H1 (cell line): Measurements from ENCODE around the gene KCNQ2. TPM values are rescaled to one million over a fixed set of nuclear protein-coding genes. Genes with fewer than 3 reads are reported as not detected.

Source experiments
- CTCF ChIA-PET: fragments of 300-600 bp; sonication (Branson Sonifier 250); formaldehyde crosslinking; loops from one replicate; lab custom pipeline; 2021; ENCODE audit not compliant: partially characterized antibody; lab: Charles Lee
- POLR2A ChIA-PET: fragments of 300-600 bp; sonication (Branson Sonifier 250); formaldehyde crosslinking; loops from one replicate; lab custom pipeline; 2021; ENCODE audit warnings: inconsistent platforms; ENCODE audit not compliant: partially characterized antibody; lab: Charles Lee
- DNase-seq, 2 experiments: peaks; one replicate each; pipeline versions ENCODE4 v3.0.0 to v3.0.0-alpha.2; 2010 to 2022; ENCODE audit warnings: low spot score in 2 of 2, low read depth in 1 of 2, mixed read lengths in 1 of 2
- FAIRE-seq: peaks from 2 replicates; lab custom pipeline; 2011; peaks lifted over from hg19 to GRCh38; lab: Jason Lieb, UNC
- H2AFZ ChIP-seq: 2 replicates; pipeline ENCODE4 v1.8.1; 2012; ENCODE audit warnings: low read length, inconsistent platforms
- H2AK5ac ChIP-seq: 2 replicates; pipeline ENCODE4 v1.6.1; 2013; ENCODE audit warnings: low read depth, low read length
- H2BK120ac ChIP-seq: replicated peaks from 2 replicates; pipeline ENCODE3; 2013; ENCODE audit warnings: low read depth, low read length, inconsistent platforms
- H2BK12ac ChIP-seq: 2 replicates; pipeline ENCODE4 v1.6.1; 2013; ENCODE audit warnings: low read depth, low read length
- H2BK15ac ChIP-seq: 2 replicates; pipeline ENCODE4 v1.6.1; 2013; ENCODE audit warnings: low read length
- H2BK20ac ChIP-seq: 2 replicates; pipeline ENCODE4 v1.6.1; 2013; ENCODE audit warnings: low read length
- H2BK5ac ChIP-seq: 2 replicates; pipeline ENCODE4 v1.6.1; 2013; ENCODE audit warnings: low read depth, low read length
- H3K14ac ChIP-seq: 2 replicates; pipeline ENCODE4 v1.6.1; 2013; ENCODE audit warnings: inconsistent platforms; ENCODE audit not compliant: insufficient read length
- H3K18ac ChIP-seq: 2 replicates; pipeline ENCODE4 v1.6.1; 2013; ENCODE audit warnings: low read length; ENCODE audit errors: extremely low read depth
- H3K23ac ChIP-seq: 2 replicates; pipeline ENCODE4 v1.6.1; 2013; ENCODE audit warnings: inconsistent platforms; ENCODE audit not compliant: insufficient read length
- H3K23me2 ChIP-seq: 2 replicates; pipeline ENCODE4 v1.6.1; 2013; ENCODE audit warnings: low read depth, low read length
- H3K27ac ChIP-seq: 2 replicates; pipeline ENCODE4 v1.6.1; 2011; ENCODE audit warnings: low read depth, low read length, inconsistent platforms
- H3K27me3 ChIP-seq, 4 experiments: replicated peaks in 1 of 4; 1 replicate in 1 of 4; 2 replicates in 3 of 4; pipeline versions ENCODE4 v1.6.1 to v1.8.1; 2011 to 2013; ENCODE audit warnings: low read length in 3 of 4, mild to moderate bottlenecking in 3 of 4, inconsistent platforms in 2 of 4, mixed read lengths in 2 of 4, moderate library complexity in 1 of 4; ENCODE audit not compliant: control insufficient read depth in 3 of 4, insufficient read depth in 3 of 4; ENCODE audit errors: extremely low read depth in 1 of 4
- H3K36me3 ChIP-seq, 4 experiments: 2 replicates each; pipeline versions ENCODE4 v1.6.1 to v1.8.1; 2011 to 2013; ENCODE audit warnings: mild to moderate bottlenecking in 4 of 4, low read length in 3 of 4, moderate library complexity in 2 of 4, control low read depth in 1 of 4, inconsistent platforms in 1 of 4; ENCODE audit not compliant: insufficient read depth in 4 of 4, control insufficient read depth in 2 of 4
- H3K4ac ChIP-seq: replicated peaks from 2 replicates; pipeline ENCODE3; 2013; ENCODE audit warnings: low read length, low read depth, mixed read lengths, inconsistent platforms; ENCODE audit not compliant: insufficient read length
- H3K4me1 ChIP-seq, 4 experiments: replicated peaks in 1 of 4; 1 replicate in 1 of 4; 2 replicates in 3 of 4; pipeline versions ENCODE4 v1.6.1 to v1.8.1; 2011 to 2013; ENCODE audit warnings: low read length in 3 of 4, inconsistent platforms in 2 of 4, mixed read lengths in 1 of 4; ENCODE audit not compliant: insufficient read depth in 4 of 4, control insufficient read depth in 3 of 4
- H3K4me2 ChIP-seq, 2 experiments: 2 replicates each; pipeline versions ENCODE4 v1.6.1 to v1.8.1; 2011 to 2013; ENCODE audit warnings: low read depth in 2 of 2, low read length in 2 of 2, control low read depth in 1 of 2, inconsistent platforms in 1 of 2, mild to moderate bottlenecking in 1 of 2; ENCODE audit not compliant: insufficient read depth in 1 of 2
- H3K4me3 ChIP-seq, 4 experiments: fragments of 200-600, 300-600 bp in 1 of 4; sonication (generic), shearing (Covaris generic), sonication (Bioruptor Twin) in 1 of 4; 2 replicates each; pipeline versions ENCODE4 v1.5.1 to v1.8.1; 2011 to 2016; ENCODE audit warnings: low read length in 4 of 4, low read depth in 3 of 4, control low read depth in 2 of 4, inconsistent platforms in 2 of 4, mild to moderate bottlenecking in 2 of 4, mixed read lengths in 1 of 4, moderate library complexity in 1 of 4; ENCODE audit not compliant: insufficient read depth in 2 of 4; ENCODE audit errors: extremely low read depth in 1 of 4
- H3K56ac ChIP-seq: replicated peaks from 2 replicates; pipeline ENCODE3; 2013; ENCODE audit warnings: low read depth, mild to moderate bottlenecking, mixed read lengths, low read length, inconsistent platforms; ENCODE audit not compliant: insufficient read length
- H3K79me1 ChIP-seq: 2 replicates; pipeline ENCODE4 v1.6.1; 2013; ENCODE audit warnings: low read depth, low read length, control low read depth
- H3K79me2 ChIP-seq, 2 experiments: 2 replicates each; pipeline versions ENCODE4 v1.6.1 to v1.8.1; 2012 to 2013; ENCODE audit warnings: low read length in 2 of 2, mild to moderate bottlenecking in 2 of 2, inconsistent platforms in 1 of 2; ENCODE audit not compliant: insufficient read depth in 2 of 2, control insufficient read depth in 1 of 2
- H3K9ac ChIP-seq, 4 experiments: replicated peaks in 1 of 4; 1 replicate in 1 of 4; 2 replicates in 3 of 4; pipeline versions ENCODE4 v1.6.1 to v1.8.1; 2011 to 2013; ENCODE audit warnings: low read depth in 3 of 4, low read length in 3 of 4, control low read depth in 2 of 4, mild to moderate bottlenecking in 2 of 4, moderate library complexity in 2 of 4, inconsistent platforms in 1 of 4; ENCODE audit errors: extremely low read depth in 1 of 4
- H3K9me3 ChIP-seq, 2 experiments: 2 replicates each; pipeline versions ENCODE4 v1.6.1 to v1.8.1; 2012 to 2013; ENCODE audit warnings: mild to moderate bottlenecking in 2 of 2, moderate library complexity in 2 of 2, control low read depth in 1 of 2, inconsistent platforms in 1 of 2, low read depth in 1 of 2, low read length in 1 of 2, mixed read lengths in 1 of 2; ENCODE audit not compliant: insufficient read depth in 2 of 2
- H4K20me1 ChIP-seq, 2 experiments: replicated peaks in 1 of 2; 2 replicates each; pipeline versions ENCODE3 to v1.8.1; 2011 to 2013; ENCODE audit warnings: inconsistent platforms in 2 of 2, low read length in 2 of 2, mild to moderate bottlenecking in 1 of 2; ENCODE audit not compliant: insufficient read depth in 2 of 2, control insufficient read depth in 1 of 2
- H4K5ac ChIP-seq: 2 replicates; pipeline ENCODE4 v1.6.1; 2013; ENCODE audit warnings: low read length, low read depth, mixed read lengths, inconsistent platforms; ENCODE audit not compliant: insufficient read length
- H4K8ac ChIP-seq: 2 replicates; pipeline ENCODE4 v1.8.0; 2013; ENCODE audit warnings: mild to moderate bottlenecking, moderate library complexity, low read length, inconsistent platforms; ENCODE audit not compliant: insufficient read depth; ENCODE audit errors: extremely low read depth
- H4K91ac ChIP-seq: replicated peaks from 2 replicates; pipeline ENCODE3; 2013; ENCODE audit warnings: low read length, mixed read lengths, inconsistent platforms; ENCODE audit not compliant: insufficient read length
- CHD1 ChIP-seq: IDR thresholded peaks from 2 replicates; pipeline ENCODE4 v1.6.1; 2012; ENCODE audit warnings: low read depth, low read length, improper control_type of control experiment
- EGR1 ChIP-seq: IDR thresholded peaks from 2 replicates; pipeline ENCODE4 v1.6.1; 2011; ENCODE audit warnings: low read depth, low read length, borderline replicate concordance
- HDAC6 ChIP-seq: IDR thresholded peaks from one replicate; pipeline ENCODE4 v1.7.1; 2012; ENCODE audit warnings: low read depth, mild to moderate bottlenecking, inconsistent platforms, low read length, moderate library complexity
- JUN ChIP-seq: IDR thresholded peaks from 2 replicates; pipeline ENCODE4 v1.6.1; 2011; ENCODE audit warnings: low read depth, mild to moderate bottlenecking, improper control_type of control experiment, low read length
- PHF8 ChIP-seq: fragments of 200-600 bp; sonication (generic); conservative IDR thresholded peaks from 2 replicates; pipeline ENCODE4 v1.7.1; 2012; ENCODE audit warnings: low read depth, mild to moderate bottlenecking, inconsistent platforms, low read length, moderate library complexity
- POLR2AphosphoS5 ChIP-seq: IDR thresholded peaks from 2 replicates; pipeline ENCODE4 v1.6.1; 2011; ENCODE audit warnings: low read depth, low read length
- TAF7 ChIP-seq: optimal IDR thresholded peaks from 2 replicates; pipeline ENCODE3; 2011; ENCODE audit warnings: low read depth, mild to moderate bottlenecking, inconsistent platforms, low read length, moderate library complexity, borderline replicate concordance
- TCF12 ChIP-seq: IDR thresholded peaks from 2 replicates; pipeline ENCODE4 v1.6.1; 2011; ENCODE audit warnings: low read depth, mild to moderate bottlenecking, low read length
- WGBS, 2 experiments: shearing (Covaris generic) in 1 of 2; methylation state at CpG; one replicate each; pipeline versions ENCODE4 v1.1.6 to v1.1.7; 2013 to 2015; ENCODE audit warnings: low lambda C conversion rate in 2 of 2, mixed read lengths in 2 of 2, inconsistent platforms in 1 of 2, low coverage in 1 of 2, missing lambda C conversion rate in 1 of 2; ENCODE audit not compliant: insufficient replicate concordance in 2 of 2, insufficient coverage in 1 of 2, insufficient read length in 1 of 2; ENCODE audit errors: extremely low coverage in 1 of 2, missing lambda C conversion rate in 1 of 2; 5-methylcytosine and 5-hydroxymethylcytosine counted together
- polyA plus RNA-seq, 7 experiments: library from polyadenylated mRNA; depleted of rRNA in 3 of 7; stranded (reverse) in 5 of 7; unstranded in 2 of 7; fragments of >200 nt in 5 of 7; fragments of 200-250 nt in 2 of 7; gene quantifications; 1 replicate in 5 of 7; 2 replicates in 1 of 7; 4 replicates in 1 of 7; pipeline versions ENCODE4 v1.2.1 to v1.2.3, GENCODE V29; 2011 to 2013; ENCODE audit warnings: missing spikeins in 2 of 7, mixed read lengths in 2 of 7
- total RNA-seq: library from RNA; stranded (reverse); fragmentation: NEBNext Ultra II Directional; extraction: Animal tissue kit (Norgen Biotek cat#: 25700); gene quantifications from 2 replicates; pipeline ENCODE4 v1.2.1, GENCODE V29; 2021

KCNQ2 gene
- total and polyA plus RNA-seq, 2 of the 8 experiments (the other 6 are each of a cell fraction or from before 2014, with no cell fraction given), result 82.6 to 243 TPM

DNA sequence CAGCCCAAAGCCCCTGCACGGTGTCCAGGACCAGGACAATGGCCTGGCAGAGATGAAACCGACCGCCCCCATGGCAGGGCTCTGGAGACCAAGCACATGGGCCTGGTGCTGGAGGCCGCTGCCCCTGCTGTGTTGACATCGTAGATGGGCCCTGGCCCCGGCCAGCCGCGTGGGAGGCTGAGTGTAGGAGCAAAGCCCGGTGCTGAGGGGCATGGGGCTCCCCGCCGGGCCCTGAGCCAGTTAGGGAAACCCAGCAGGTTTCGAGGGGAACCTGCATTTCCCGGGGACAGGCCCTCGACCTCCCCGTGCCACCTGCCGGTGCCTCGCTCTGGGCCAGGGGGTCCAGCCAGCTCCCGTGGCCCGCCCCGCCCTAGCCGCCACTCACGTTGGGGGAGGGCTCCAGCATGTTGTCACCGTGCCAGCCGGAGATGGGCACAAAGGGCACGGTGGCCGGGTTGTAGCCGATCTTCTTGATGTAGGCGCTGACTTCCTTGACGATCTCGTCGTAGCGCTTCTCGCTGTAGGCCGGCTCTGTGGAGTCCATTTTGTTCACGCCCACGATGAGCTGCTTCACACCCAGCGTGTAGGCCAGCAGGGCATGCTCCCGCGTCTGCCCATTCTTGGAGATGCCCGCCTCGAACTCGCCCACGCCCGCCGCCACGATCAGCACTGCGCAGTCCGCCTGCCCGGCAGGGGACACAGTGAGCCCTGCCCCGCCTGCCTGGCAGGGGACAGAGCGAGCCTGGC, 22.1 kb upstream of the KCNQ2 start:
- Histone ChIP-seq H3K9me3 (no peaks in the 10 kb centered on the region), H3K56ac (no peak overlapping the region), H3K79me2 (no peaks in the 10 kb centered on the region), H2BK15ac (no peak overlapping the region), H2BK120ac (no peak overlapping the region), H3K79me1 (no peaks in the 10 kb centered on the region), H2AK5ac (no peak overlapping the region), H3K36me3 (peaks cover 0 to 8% (median 1%) of the 10 kb centered on the region in 4 experiments; a peak in 5 of 8 replicates), H4K20me1 (peaks cover 0 to 10% of the 10 kb centered on the region in 2 experiments), H3K4me2 (no peak overlapping the region), H2BK20ac (no peak overlapping the region)
- CTCF ChIA-PET, result interaction anchor here (0.6 to 1.5 kb wide), 4 partner anchors 52 to 323 kb away, joined by 3 to 6 read pairs (median 3); no protein-coding TSS in a partner anchor
- TF ChIP-seq POLR2AphosphoS5 (no peak), CHD1 (no peak), EGR1 (no peak), PHF8 (no peak), TCF12 (no peak), JUN (no peak), HDAC6 (no peak), TAF7 (no peak)
- TF ChIP-seq, all 59 proteins: peak for 0
- peaks cover 6 to 33% (median 31%) of the 10 kb centered on the region in 4 experiments for H3K27me3 ChIP-seq
- H3K23me2 ChIP-seq, result peaks cover 18% of the 10 kb centered on the region; the same call in 1 of the 2 replicates
- 92% methylated on average over 45 of the region's 51 CpGs; no CpG with 5 or more reads in 1 of the 2 experiments for WGBS, 2 experiments
- H4K8ac ChIP-seq, result no peak overlapping the region
- no peak overlapping the region for H3K14ac ChIP-seq
- H3K4ac ChIP-seq, result no peak overlapping the region
- H3K4me1 ChIP-seq, result peaks cover 0 to 21% (median 10%) of the 10 kb centered on the region in 4 experiments; a peak in 6 of 7 replicates
- H4K91ac ChIP-seq, result no peak overlapping the region
- POLR2A ChIA-PET, result interaction anchor here (2.2 kb wide), 1 partner anchor 27 kb away, joined by 6 read pairs; the partner anchor contains the start of gene PPDPF
- FAIRE-seq, result no peak
- no peak overlapping the region for H2BK12ac ChIP-seq
- no peak overlapping the region for H3K27ac ChIP-seq
- H3K18ac ChIP-seq, result no peak overlapping the region
- no peak overlapping the region for H3K9ac ChIP-seq
- no peak for DNase-seq
- no peak overlapping the region for H3K4me3 ChIP-seq
- no peak overlapping the region for H2AFZ ChIP-seq
- H3K23ac ChIP-seq, result no peak overlapping the region
- H2BK5ac ChIP-seq, result no peak overlapping the region
- no peak overlapping the region for H4K5ac ChIP-seq
